ENCODE results near the gene GADD45G.

DNA sequence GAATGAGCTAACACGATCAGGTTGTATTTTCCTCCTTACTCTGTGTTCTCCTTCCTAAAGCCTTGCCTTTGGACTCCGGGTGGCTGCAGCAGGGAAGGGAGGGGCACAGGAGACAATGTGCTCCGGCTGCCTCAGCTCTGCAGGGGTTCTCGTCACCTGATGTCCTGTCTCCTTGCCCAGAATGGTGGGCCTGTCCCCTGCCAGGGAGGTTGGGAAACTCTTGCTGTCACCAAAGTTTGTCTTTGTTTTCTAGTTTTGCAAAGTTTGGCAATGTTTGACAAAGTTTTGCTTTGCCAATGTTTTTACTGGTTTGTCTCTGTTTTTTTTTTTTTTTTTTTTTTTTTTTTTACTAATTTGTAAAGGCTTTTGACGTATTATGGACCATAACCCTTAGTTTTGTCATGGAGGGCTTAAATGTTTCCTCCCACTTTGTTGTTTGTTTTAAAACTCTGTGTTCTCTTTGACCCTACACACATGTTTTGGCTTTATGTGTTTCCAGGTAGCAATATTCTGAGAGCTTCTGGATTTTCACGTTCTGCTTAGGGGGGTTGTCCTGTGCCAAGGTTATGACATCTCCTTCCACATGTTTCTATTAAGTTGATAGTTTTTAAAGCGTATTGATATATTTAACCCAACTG is 49.3 kb downstream of the GADD45G start:
- no peak for TF ChIP-seq POLR2A (IDR thresholded peaks at IDR 0.05)
- TF ChIP-seq, protein P1, sequence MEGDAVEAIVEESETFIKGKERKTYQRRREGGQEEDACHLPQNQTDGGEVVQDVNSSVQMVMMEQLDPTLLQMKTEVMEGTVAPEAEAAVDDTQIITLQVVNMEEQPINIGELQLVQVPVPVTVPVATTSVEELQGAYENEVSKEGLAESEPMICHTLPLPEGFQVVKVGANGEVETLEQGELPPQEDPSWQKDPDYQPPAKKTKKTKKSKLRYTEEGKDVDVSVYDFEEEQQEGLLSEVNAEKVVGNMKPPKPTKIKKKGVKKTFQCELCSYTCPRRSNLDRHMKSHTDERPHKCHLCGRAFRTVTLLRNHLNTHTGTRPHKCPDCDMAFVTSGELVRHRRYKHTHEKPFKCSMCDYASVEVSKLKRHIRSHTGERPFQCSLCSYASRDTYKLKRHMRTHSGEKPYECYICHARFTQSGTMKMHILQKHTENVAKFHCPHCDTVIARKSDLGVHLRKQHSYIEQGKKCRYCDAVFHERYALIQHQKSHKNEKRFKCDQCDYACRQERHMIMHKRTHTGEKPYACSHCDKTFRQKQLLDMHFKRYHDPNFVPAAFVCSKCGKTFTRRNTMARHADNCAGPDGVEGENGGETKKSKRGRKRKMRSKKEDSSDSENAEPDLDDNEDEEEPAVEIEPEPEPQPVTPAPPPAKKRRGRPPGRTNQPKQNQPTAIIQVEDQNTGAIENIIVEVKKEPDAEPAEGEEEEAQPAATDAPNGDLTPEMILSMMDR (IDR thresholded peaks at IDR 0.05), result no peak

Data from thyroid gland (tissue), 4 donors.